GM12872 (cell line): ENCODE results near the gene CCDC69.

Experiments used
- CTCF ChIP-seq: IDR thresholded peaks from 3 replicates; pipeline ENCODE4 v1.5.1; 2011; ENCODE audit warnings: low read depth, mild to moderate bottlenecking, low read length, moderate library complexity; ENCODE audit not compliant: insufficient read depth

Gene CCDC69

GRCh38 chr5:151162776-151163175, 61.1 kb downstream of the CCDC69 start:
- no peak for TF ChIP-seq CTCF

- no peak for TF ChIP-seq CTCF
Observed at GRCh38 chr5:151159649-151160373, 64.1 kb downstream of the CCDC69 start.

DNA sequence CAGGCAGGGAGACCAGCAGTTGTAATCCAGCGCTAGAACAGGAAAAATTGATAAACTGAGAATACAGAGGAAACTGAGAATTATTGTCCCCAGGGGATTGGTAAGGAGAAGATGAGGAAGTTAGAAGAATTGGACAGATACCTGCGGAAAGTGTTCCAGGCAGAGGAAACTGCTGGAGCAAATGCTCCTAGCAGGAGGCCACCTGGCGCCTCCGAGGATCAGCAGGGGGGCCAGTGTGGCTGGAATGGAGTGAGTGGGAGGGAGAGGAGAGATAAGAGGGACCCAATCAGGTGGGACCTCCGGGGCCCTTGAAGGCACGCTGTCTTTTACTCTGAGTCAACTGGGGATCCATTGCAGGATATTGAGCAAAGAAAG, 65.6 kb downstream of the CCDC69 start:
- no peak for TF ChIP-seq CTCF

DNA sequence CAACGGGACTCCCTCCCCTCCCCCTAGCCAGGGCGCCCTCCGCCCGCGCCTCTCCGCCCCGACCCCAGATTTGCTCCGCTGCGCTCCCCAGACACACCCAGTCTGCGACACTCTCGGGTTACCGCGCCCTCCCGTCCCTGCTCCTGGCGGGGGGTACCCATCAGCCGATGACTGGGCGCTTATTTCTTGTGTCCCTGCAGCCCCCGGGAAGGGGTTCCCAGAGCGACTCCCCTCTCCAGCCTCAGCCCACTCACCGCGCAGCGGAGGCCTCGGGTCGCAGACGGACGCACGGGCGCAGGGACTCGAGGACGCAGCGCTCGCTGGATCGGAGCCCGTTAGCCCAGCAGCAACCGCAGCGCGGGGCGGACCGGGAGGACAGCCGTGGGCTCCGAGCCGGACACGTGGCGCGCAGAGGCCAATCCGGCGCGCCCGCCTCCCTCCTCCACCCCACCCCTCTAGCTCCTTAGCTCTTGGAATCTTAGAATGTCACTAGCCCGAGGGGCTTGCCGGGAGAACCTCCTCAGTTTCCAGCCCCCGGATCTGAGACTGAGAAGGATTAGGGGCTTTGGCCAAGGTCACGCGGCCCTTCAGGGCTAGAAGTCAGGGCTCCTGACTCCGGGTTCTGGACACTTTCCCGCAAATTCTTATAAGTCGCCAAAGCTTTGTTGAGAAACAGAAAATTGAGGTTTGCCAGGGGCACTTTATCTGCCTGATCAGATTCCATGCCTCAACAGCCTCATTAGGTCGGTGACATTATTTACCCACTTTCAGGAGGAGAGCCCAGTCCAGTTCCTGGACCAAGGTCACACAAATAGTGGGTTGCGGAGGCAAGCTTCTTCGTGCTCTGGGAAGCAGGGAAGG, 66.2 kb downstream of the CCDC69 start, which contains the start of gene ANXA6:
Gene ANXA6, minus strand, starts transcription at position 354 of the 861 bp plus-strand sequence. CDS start 9,878 bp downstream, outside the sequence.
- TF ChIP-seq CTCF, result no peak

DNA sequence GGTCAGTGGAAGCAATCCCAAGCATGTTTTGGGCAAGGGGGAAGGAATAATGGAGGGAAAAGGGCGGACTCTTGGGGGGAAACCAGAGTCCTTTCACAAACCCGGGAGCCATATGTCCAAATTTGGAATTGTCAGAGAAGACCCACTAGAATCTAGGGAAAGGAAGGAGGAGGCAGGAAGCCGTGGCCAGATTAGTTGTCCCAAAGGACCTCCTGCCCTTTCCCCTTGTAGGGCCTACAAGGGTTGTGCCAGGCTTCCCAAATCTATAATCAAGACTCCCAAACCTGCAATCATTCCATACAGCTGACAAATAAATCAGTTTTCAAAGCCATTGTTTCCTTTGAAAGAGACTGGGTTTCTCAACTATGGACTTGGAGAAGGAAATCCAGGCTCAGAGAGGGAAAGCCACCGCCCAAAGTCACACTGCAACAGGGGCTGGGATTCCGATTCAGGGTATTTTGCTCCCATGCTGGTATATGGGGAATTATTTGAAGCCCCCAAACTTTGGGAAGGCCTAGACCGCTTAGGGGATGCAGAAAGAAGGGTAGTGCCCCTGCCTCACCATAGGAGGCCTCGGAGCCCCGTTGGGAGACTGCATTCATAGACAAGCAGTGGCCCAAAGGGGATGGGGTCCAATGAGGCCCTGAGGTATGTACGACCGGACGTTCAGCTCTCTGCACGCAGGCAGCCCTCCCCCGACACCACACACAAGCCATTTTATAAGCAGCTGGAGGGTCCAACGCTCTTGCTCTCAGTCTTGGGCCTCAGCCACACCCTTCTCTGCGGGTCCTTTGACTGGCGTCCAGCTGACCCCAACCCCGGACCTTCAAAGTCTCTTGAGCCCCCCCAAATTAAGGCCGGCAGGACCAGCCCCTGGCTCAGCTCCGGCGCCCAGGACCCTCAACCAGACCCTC, 67.1 kb downstream of the CCDC69 start:
- TF ChIP-seq CTCF, result peak; percentile 34; the same call in 1 of the 3 replicates

DNA sequence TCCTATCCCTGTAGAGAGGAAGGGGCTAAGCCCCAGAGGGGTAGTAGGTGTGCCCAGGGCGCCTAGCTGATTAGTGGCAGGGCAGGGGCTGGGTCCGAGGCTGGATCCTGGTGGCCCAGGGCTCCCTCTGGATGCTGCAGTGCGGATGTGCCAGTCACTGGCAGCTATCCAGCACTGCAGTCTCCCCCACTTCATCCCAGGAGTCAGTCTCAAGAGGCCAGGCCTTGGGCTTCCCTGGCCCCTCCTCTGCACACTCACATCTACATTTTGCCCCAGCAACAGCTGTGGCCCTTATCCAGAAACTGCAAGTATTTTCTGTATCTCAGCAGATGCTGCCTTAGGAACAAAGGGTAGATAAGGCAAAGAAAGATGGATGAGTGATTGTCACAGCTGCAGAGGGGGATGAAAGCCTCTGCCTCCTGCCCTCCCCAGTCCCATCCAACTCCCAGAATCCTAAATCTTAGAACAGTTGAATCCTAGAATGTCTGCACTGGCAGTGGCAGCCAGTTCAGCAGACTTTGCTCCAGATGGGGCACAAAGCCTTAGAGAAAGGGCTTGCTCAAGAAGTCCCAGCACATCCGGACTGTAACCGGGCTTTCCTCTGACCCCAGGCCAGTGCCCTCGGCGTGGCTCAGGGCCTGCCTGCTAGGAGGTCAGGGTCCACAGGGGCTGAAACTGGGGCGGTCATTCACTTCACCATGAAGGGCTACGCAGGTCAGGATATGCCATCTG, 68.0 kb downstream of the CCDC69 start:
- no peak for TF ChIP-seq CTCF
